Tibial nerve (tissue), 3 donors: Measurements from ENCODE around the gene SYT3.

Experiments used
- CTCF ChIP-seq, 5 experiments: fragments of 200-600 bp in 3 of 5; fragments of 450-650 bp in 2 of 5; sonication (generic) in 3 of 5; IDR thresholded peaks; one replicate each; pipeline ENCODE4 v1.5.1; 2016 to 2019; ENCODE audit warnings: antibody characterized with exemption in 5 of 5, mild to moderate bottlenecking in 3 of 5, moderate library complexity in 2 of 5
- POLR2A ChIP-seq, 2 donors: fragments of 450-650 bp; IDR thresholded peaks; one replicate each; pipeline ENCODE4 v1.6.1; 2017; ENCODE audit warnings: antibody characterized with exemption in 2 of 2, mild to moderate bottlenecking in 2 of 2, moderate library complexity in 2 of 2

GRCh38 chr19:50679177-50680125 is 39.8 kb upstream of the SYT3 start:
- TF ChIP-seq CTCF (IDR thresholded peaks at IDR 0.05) (no peak), POLR2A (IDR thresholded peaks at IDR 0.05) (no peak)
